Measurements from ENCODE around the gene CIBAR2.

DNA sequence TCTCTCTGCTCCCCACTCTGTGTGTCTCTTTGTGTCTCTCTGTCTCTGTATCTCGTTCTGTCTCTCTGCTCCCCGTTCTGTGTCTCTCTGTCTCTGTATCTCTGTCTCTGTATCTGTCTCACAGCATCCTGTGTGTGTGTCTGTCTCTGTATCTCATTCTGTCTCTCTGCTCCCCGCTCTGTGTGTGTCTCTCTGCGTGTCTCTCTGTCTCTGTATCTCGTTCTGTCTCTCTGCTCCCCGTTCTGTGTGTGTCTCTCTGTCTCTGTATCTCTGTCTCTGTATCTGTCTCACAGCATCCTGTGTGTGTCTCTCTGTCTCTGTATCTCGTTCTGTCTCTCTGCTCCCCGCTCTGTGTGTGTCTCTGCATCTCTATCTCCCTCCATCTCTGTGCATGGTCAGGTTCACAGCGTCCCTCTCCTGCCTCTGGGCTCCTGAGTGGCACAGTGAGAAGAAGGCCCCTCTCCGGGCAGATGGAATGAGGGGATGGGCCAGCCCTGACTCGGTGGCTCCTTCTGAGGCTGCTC, 38.9 kb upstream of the CIBAR2 start:
- no peak for TF ChIP-seq ZBTB21 (tag by site-specific recombination; IDR thresholded peaks at IDR 0.05)
- no peak for TF ChIP-seq ZBTB48 (tag by site-specific recombination; IDR thresholded peaks at IDR 0.05)
- TF ChIP-seq, protein P1, sequence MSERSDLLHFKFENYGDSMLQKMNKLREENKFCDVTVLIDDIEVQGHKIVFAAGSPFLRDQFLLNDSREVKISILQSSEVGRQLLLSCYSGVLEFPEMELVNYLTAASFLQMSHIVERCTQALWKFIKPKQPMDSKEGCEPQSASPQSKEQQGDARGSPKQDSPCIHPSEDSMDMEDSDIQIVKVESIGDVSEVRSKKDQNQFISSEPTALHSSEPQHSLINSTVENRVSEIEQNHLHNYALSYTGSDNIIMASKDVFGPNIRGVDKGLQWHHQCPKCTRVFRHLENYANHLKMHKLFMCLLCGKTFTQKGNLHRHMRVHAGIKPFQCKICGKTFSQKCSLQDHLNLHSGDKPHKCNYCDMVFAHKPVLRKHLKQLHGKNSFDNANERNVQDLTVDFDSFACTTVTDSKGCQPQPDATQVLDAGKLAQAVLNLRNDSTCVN (tag by site-specific recombination; optimal IDR thresholded peaks at IDR 0.05): no peak
